ENCODE results near the gene RHEX. TPM values are rescaled to one million over a fixed set of nuclear protein-coding genes. Genes with fewer than 3 reads are reported as not detected.

Gene RHEX
- total RNA-seq, 1 donor from 2014 or later: 0.42 TPM

GRCh38 chr1:206112600-206113301 is 59.8 kb downstream of the RHEX start:
- no peak overlapping the region for H3K4me3 ChIP-seq (ENCODE audit: low read depth, low read length)
- TF ChIP-seq, protein P1, sequence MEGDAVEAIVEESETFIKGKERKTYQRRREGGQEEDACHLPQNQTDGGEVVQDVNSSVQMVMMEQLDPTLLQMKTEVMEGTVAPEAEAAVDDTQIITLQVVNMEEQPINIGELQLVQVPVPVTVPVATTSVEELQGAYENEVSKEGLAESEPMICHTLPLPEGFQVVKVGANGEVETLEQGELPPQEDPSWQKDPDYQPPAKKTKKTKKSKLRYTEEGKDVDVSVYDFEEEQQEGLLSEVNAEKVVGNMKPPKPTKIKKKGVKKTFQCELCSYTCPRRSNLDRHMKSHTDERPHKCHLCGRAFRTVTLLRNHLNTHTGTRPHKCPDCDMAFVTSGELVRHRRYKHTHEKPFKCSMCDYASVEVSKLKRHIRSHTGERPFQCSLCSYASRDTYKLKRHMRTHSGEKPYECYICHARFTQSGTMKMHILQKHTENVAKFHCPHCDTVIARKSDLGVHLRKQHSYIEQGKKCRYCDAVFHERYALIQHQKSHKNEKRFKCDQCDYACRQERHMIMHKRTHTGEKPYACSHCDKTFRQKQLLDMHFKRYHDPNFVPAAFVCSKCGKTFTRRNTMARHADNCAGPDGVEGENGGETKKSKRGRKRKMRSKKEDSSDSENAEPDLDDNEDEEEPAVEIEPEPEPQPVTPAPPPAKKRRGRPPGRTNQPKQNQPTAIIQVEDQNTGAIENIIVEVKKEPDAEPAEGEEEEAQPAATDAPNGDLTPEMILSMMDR (IDR thresholded peaks at IDR 0.05; ENCODE audit: insufficient read depth, low read length, poor library complexity, severe bottlenecking): no peak
- H3K36me3 ChIP-seq (ENCODE audit: control insufficient read depth, insufficient read depth, low read length): no peaks in the 10 kb centered on the region
- no peak for DNase-seq (ENCODE audit: low read depth)
- H3K27me3 ChIP-seq (ENCODE audit: control insufficient read depth, insufficient read depth, low read length): peaks cover 10% of the 10 kb centered on the region

DNA sequence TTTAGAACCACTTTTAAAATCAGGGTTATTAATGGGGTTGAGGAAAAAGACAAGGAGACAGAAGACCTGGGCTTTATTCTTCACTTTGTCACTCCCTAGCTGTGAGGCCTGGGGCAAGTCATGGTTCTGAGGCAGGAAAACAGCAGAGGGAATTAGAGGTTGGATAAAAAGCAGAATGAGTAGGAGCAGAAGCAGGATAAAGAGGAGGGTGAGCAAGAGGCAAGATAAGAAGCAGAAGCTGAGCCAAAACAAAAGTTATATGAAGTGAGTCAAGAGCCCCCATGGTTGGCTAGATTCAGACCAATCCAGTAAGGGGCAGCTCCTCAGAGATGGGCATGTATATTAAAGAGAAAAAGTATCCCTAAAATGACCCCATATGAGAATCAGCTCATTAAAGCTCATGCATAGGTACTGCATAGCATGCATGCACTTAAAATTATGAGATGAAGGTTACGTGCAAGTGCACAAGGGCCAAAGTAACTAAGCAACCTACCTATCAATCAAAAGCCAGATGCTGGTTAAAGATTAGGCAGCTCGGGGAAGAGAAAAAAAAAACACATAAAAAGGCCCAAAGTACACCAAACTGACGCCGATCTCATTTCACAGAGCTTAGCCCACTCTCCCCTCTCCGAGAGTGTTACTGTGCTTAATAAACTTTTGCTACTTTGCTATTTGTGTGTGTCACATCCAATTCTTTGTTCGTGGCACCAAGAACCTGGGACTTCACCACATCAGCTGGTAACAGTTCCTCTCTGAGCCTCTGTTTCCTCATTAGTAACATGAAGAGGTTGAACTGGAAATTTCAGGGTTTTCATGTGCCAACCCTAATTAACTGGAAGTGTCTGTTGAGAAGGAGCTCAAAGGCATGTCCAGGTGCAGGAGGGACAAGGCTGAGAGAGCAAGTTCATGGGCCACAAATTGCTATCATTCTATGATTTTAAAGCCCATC is 62.0 kb downstream of the RHEX start:
- TF ChIP-seq, protein P1 (IDR thresholded peaks at IDR 0.05; ENCODE audit: insufficient read depth, low read length, poor library complexity, severe bottlenecking): no peak
- no peak for DNase-seq (ENCODE audit: low read depth)
- Histone ChIP-seq H3K4me3 (ENCODE audit: low read depth, low read length) (no peak overlapping the region), H3K27me3 (ENCODE audit: control insufficient read depth, insufficient read depth, low read length) (peaks cover 11% of the 10 kb centered on the region), H3K36me3 (ENCODE audit: control insufficient read depth, insufficient read depth, low read length) (no peaks in the 10 kb centered on the region)

DNA sequence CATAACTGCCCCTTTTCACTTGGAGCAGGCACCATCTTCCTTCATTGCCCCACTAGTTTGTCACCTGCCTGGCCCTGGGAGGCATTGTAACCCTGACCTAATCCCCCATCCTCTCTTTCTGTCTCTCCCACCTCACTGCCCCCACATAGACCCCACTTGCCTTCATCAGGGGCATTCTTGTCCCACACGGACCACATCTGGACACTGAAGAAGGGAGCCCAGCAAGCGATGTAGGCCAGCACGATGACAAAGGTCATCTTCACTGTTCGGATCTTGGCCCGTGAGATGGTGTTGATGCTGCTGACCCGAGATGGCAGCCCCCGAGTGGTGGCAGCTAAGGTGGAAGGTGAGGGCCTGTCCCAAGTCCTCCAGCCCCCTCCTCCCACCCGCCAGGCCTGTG is 62.8 kb downstream of the RHEX start:
- TF ChIP-seq, protein P1 (IDR thresholded peaks at IDR 0.05; ENCODE audit: insufficient read depth, low read length, poor library complexity, severe bottlenecking): no peak
- peaks cover 11% of the 10 kb centered on the region for H3K27me3 ChIP-seq (ENCODE audit: control insufficient read depth, insufficient read depth, low read length)

GRCh38 chr1:206116191-206116872 is 63.4 kb downstream of the RHEX start:
- DNase-seq (ENCODE audit: low read depth): no peak
- Histone ChIP-seq H3K4me3 (ENCODE audit: low read depth, low read length) (no peak overlapping the region), H3K36me3 (ENCODE audit: control insufficient read depth, insufficient read depth, low read length) (no peaks in the 10 kb centered on the region), H3K27me3 (ENCODE audit: control insufficient read depth, insufficient read depth, low read length) (peaks cover 11% of the 10 kb centered on the region)
- TF ChIP-seq, protein P1 (IDR thresholded peaks at IDR 0.05; ENCODE audit: insufficient read depth, low read length, poor library complexity, severe bottlenecking): no peak

More for the DNA sequence above, 62.8 kb downstream of the RHEX start:
- Histone ChIP-seq H3K36me3 (ENCODE audit: control insufficient read depth, insufficient read depth, low read length) (no peaks in the 10 kb centered on the region), H3K4me3 (ENCODE audit: low read depth, low read length) (no peak overlapping the region)
- DNase-seq (ENCODE audit: low read depth): no peak

GRCh38 chr1:206116873-206117150 is 63.8 kb downstream of the RHEX start:
- Histone ChIP-seq H3K4me3 (ENCODE audit: low read depth, low read length) (peak overlapping the region; percentile 25), H3K36me3 (ENCODE audit: control insufficient read depth, insufficient read depth, low read length) (no peaks in the 10 kb centered on the region), H3K27me3 (ENCODE audit: control insufficient read depth, insufficient read depth, low read length) (peaks cover 11% of the 10 kb centered on the region)
- TF ChIP-seq, protein P1 (IDR thresholded peaks at IDR 0.05; ENCODE audit: insufficient read depth, low read length, poor library complexity, severe bottlenecking): no peak
- DNase-seq (ENCODE audit: low read depth): no peak
